GM21529 (cell line): ENCODE measurements around the gene SVOP.

ENCODE experiments used
- ATAC-seq: cut with Tn5 transposase; IDR thresholded peaks from one replicate; pipeline ENCODE4 v1.9.1; 2021; ENCODE audit not compliant: unreplicated experiment

Gene SVOP

DNA sequence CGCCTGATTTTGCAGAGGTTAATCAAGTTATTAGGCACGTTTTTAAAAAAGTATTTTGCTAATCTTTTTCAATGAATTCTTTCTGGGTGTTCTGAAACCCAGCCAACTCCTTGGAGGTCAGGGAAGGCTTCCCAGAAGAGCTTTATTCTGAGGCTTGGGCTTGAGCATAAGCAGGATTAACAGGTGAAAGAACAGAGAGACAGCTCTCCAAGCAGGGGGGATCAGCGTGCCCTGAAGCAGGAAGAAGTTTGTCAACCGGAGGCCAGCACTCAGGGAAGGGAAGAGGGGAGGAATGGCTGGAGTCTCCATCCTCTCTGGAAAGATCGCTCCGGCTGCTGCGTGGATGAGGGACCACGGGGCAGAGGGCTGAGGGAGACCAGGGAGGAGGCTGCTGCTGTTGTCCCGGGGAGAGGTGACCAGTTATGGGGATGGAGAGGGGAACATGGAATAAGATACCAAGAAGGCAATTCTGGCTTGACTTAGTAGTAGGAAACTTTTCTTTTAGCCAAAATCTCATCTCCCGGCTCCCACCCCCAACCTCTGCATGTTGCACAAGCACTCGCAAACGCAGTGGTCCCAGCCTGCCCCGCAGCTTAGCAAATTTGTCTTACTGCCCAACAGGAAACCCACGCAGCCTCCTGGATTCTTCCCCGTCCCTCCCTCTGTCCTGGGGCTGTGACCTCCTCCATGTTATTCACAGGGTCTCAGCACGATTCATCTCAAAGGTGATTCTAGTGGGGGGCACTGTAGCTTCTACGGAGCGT lies 162.4 kb downstream of the SVOP start:
- ATAC-seq = no peak
